ENCODE data around the gene BIRC7. TPM values are rescaled to one million over a fixed set of nuclear protein-coding genes. Genes with fewer than 3 reads are reported as not detected.

BIRC7 gene
- total RNA-seq, 1 donor from 2014 or later = not detected

DNA sequence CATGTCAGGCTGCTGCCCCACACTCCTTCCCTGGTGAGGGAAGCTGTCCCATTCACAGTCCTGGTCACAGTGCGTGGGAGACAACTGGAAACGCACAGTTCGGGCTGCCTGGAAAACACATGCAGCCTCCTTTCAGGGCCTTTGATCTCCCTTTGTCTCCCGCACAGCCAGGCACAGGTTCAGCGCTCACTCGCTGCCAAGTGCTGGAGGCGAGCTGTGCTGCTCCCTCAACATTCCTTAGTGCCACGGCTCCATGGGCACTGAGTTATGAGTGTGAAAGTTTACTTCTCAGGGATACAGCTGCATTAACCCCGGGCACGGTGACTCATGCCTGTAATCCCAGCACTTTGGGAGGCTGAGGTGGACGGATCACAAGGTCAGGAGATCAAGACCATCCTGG, 28.8 kb upstream of the BIRC7 start:
- H3K9me3 Mint-ChIP-seq (ENCODE audit: unreplicated experiment) = peaks cover 8% of the 10 kb centered on the region
- TF ChIP-seq, protein P1, sequence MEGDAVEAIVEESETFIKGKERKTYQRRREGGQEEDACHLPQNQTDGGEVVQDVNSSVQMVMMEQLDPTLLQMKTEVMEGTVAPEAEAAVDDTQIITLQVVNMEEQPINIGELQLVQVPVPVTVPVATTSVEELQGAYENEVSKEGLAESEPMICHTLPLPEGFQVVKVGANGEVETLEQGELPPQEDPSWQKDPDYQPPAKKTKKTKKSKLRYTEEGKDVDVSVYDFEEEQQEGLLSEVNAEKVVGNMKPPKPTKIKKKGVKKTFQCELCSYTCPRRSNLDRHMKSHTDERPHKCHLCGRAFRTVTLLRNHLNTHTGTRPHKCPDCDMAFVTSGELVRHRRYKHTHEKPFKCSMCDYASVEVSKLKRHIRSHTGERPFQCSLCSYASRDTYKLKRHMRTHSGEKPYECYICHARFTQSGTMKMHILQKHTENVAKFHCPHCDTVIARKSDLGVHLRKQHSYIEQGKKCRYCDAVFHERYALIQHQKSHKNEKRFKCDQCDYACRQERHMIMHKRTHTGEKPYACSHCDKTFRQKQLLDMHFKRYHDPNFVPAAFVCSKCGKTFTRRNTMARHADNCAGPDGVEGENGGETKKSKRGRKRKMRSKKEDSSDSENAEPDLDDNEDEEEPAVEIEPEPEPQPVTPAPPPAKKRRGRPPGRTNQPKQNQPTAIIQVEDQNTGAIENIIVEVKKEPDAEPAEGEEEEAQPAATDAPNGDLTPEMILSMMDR (IDR thresholded peaks at IDR 0.05; ENCODE audit: partially characterized antibody, unreplicated experiment) = no peak
- peaks cover 10% of the 10 kb centered on the region for H3K4me1 Mint-ChIP-seq (ENCODE audit: low read depth, unreplicated experiment)
- H3K27me3 Mint-ChIP-seq (ENCODE audit: unreplicated experiment) = no peaks in the 10 kb centered on the region
- no peak overlapping the region for H3K27ac Mint-ChIP-seq (ENCODE audit: unreplicated experiment)
- H3K4me3 Mint-ChIP-seq (ENCODE audit: unreplicated experiment) = no peak overlapping the region
- DNase-seq = no peak
- no peaks in the 10 kb centered on the region for H3K36me3 Mint-ChIP-seq (ENCODE audit: unreplicated experiment)

DNA sequence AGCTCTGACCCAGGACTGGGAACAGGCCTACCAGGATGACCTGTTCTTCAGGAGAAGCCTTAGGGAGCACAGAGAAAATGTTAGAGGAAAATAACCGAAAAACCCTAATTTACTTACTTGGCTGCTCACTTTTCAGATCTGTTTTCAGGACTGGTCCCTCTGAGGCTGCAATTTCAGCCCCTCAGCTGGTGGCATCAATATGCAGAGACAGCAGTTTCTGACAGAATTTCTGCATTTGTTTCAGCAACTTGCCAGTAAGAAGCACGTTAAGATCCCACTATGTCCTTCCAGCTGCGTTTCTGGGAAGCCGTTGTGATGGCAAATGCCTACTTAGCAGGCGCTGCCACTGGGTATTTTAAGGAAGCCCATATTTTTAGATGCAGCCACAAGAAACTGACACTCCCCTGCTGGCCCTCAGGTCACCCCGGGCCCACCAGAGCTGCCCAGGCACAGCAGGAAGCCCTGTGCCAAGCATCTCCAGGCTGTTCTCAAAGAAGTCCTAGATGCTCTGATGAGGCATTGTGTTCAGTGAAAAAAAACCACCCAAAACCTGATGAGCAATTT, 27.3 kb upstream of the BIRC7 start:
- no peak for DNase-seq
- peaks cover 18% of the 10 kb centered on the region for H3K4me1 Mint-ChIP-seq (ENCODE audit: low read depth, unreplicated experiment)
- no peaks in the 10 kb centered on the region for H3K36me3 Mint-ChIP-seq (ENCODE audit: unreplicated experiment)
- H3K9me3 Mint-ChIP-seq (ENCODE audit: unreplicated experiment) = peaks cover 9% of the 10 kb centered on the region
- no peak overlapping the region for H3K27ac Mint-ChIP-seq (ENCODE audit: unreplicated experiment)
- H3K4me3 Mint-ChIP-seq (ENCODE audit: unreplicated experiment) = no peak overlapping the region
- TF ChIP-seq, protein P1 (IDR thresholded peaks at IDR 0.05; ENCODE audit: partially characterized antibody, unreplicated experiment) = no peak
- no peaks in the 10 kb centered on the region for H3K27me3 Mint-ChIP-seq (ENCODE audit: unreplicated experiment)

DNA sequence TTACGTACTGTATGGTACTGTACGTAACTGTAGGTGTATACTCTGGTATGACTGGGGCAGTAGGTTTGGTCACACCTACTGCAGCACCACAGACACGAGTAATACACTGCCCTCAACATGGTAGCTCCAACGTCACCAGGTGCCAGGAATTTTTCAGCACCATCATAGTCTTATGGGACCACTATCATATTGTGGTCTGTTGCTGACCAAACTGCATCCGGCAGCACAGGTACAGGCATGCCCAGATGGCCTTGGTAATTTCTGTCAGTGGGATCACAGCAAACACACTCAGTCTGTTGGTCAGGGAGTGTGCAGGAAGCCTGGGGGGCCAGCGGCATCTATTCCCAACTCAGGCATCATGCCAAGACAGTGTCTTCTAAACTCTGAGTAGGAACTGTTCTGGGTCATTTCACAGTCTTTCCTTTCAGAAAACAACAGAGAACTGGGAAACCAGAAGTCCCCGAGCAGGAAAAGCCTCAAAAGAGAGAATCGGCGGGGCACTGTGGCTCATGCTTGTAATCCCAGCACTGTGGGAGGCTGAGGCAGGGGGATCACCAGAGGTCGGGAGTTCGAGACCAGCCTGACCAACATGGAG, 25.6 kb upstream of the BIRC7 start:
- peaks cover 25% of the 10 kb centered on the region for H3K4me1 Mint-ChIP-seq (ENCODE audit: low read depth, unreplicated experiment)
- H3K36me3 Mint-ChIP-seq (ENCODE audit: unreplicated experiment) = no peaks in the 10 kb centered on the region
- DNase-seq = no peak
- H3K27me3 Mint-ChIP-seq (ENCODE audit: unreplicated experiment) = peaks cover under 1% of the 10 kb centered on the region
- peaks cover 9% of the 10 kb centered on the region for H3K9me3 Mint-ChIP-seq (ENCODE audit: unreplicated experiment)
- H3K27ac Mint-ChIP-seq (ENCODE audit: unreplicated experiment) = no peak overlapping the region
- TF ChIP-seq, protein P1 (IDR thresholded peaks at IDR 0.05; ENCODE audit: partially characterized antibody, unreplicated experiment) = no peak
- H3K4me3 Mint-ChIP-seq (ENCODE audit: unreplicated experiment) = no peak overlapping the region

DNA sequence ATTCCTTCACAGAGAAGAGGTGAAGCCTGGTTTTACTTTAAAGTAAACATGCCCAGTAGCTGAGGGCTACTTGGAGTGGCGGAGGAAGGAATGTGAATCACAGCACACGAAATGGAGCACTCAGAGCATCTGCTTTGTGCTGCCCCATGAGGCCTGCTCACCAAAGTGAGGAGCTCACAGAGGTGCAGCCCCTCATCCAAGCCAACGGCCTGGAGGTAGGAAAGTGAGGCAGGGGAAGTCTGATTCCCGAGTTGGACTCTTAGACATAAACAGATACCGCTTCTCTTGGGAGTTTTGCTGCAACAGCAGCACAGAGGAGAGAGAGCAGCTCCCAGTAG, 23.3 kb upstream of the BIRC7 start:
- Mint-ChIP-seq H3K27ac (ENCODE audit: unreplicated experiment) (no peak overlapping the region), H3K36me3 (ENCODE audit: unreplicated experiment) (no peaks in the 10 kb centered on the region), H3K27me3 (ENCODE audit: unreplicated experiment) (peaks cover 4% of the 10 kb centered on the region), H3K4me3 (ENCODE audit: unreplicated experiment) (peak overlapping the region; percentile 46), H3K4me1 (ENCODE audit: low read depth, unreplicated experiment) (peaks cover 21% of the 10 kb centered on the region), H3K9me3 (ENCODE audit: unreplicated experiment) (peaks cover 9% of the 10 kb centered on the region)
- DNase-seq = no peak
- TF ChIP-seq, protein P1 (IDR thresholded peaks at IDR 0.05; ENCODE audit: partially characterized antibody, unreplicated experiment) = no peak

DNA sequence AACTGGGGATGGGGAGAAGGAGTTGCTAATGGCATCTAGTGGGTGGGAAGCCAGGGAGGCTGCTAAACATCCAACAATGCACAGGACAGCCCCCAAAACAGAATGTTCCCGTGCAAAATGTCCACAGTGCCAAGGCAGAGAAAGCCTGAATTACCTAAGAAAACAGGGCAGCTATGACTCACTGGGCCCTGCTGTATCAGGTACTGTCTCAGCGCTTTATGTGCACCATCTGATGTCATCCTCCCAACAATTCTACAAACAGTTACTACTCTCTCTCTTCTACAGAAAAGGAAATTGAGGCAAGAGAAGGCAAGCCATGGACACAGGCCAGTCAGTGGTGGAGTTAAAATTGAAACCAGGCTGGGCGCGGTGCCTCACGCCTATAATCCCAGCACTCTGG, 22.9 kb upstream of the BIRC7 start:
- Mint-ChIP-seq H3K36me3 (ENCODE audit: unreplicated experiment) (no peaks in the 10 kb centered on the region), H3K4me3 (ENCODE audit: unreplicated experiment) (no peak overlapping the region), H3K27me3 (ENCODE audit: unreplicated experiment) (peaks cover 4% of the 10 kb centered on the region), H3K9me3 (ENCODE audit: unreplicated experiment) (peaks cover 9% of the 10 kb centered on the region), H3K27ac (ENCODE audit: unreplicated experiment) (no peak overlapping the region), H3K4me1 (ENCODE audit: low read depth, unreplicated experiment) (peaks cover 21% of the 10 kb centered on the region)
- TF ChIP-seq, protein P1 (IDR thresholded peaks at IDR 0.05; ENCODE audit: partially characterized antibody, unreplicated experiment) = no peak
- no peak for DNase-seq

Measured in glutamatergic neuron (in vitro differentiated cells).